ENCODE data around the gene FGFBP3.

The FGFBP3 gene

GRCh38 chr10:91909117-91909677, at the start of gene FGFBP3:
Gene FGFBP3 (minus strand): TSS chr10:91909486. CDS start chr10:91908969, 517 bp downstream.
- DNase-seq (ENCODE audit: low read depth): no peak
- H3K4me3 ChIP-seq (ENCODE audit: low read depth, low read length): peak within 1 kb of the TSS; percentile 76

DNA sequence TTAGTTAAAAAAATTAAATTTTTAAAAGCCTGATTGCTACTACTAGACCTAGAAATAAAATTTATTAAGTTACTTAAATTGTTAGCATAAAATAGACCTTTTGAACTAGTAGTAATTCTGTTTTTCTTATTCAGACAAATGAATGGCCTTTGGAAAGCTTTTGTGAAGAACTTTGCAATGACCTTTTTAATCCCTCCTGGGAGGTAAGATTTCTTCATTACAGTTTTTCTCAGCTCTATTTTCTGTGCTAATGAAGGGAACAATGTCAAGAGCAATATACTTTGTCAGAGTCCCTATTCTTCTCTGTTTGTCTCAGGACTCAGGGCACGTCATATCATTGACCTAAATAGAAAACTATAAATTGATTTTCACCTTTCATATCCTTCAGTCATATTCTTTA, 47.8 kb upstream of the FGFBP3 start:
- H3K4me3 ChIP-seq (ENCODE audit: low read depth, low read length): no peak overlapping the region
- no peak for DNase-seq (ENCODE audit: low read depth)

DNA sequence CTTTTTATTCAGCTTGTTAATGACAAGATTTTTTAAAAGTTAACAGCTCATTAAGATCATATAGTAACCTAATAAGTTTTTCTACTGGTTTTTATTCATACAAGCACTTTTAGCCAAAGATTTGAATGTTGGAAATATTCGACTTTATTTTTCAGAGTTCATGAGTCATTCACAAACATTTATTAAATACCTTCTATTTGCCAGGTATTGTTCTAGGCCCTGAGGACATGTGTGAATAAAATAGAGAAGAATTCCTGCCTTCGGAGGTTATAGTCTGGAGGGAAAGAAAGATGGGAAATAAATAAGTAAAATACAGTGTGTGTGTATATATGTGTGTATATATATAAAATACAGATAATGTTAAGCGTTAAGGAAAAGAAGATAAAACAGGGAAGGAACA, 45.8 kb upstream of the FGFBP3 start:
- H3K4me3 ChIP-seq (ENCODE audit: low read depth, low read length): no peak overlapping the region
- DNase-seq (ENCODE audit: low read depth): no peak

DNA sequence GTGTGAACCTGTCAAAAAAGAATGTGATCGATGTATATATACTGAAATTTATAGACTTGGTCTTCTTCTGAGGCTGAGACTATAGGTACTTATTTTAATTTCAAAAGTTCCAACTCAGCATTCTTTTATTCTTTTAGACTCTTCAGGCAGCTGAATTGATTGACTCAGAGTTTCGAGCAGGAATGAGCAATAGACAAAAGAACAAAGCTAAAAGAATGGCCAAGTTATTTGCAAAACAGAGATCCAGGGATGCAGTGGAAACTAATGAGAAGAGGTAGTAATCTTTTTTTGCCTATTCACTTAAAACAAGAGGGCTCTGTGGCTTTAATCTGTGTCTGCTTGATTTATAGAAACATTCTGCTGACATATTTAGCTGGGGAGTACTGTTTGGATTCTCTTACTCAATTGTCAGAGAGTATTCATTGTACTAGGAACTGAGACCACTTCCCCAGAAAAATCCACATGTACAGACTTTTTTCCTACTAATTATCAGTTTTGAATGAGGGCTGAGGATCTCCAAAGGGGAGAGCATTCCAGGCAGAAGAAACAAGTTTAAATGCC, 44.4 kb upstream of the FGFBP3 start:
- no peak overlapping the region for H3K4me3 ChIP-seq (ENCODE audit: low read depth, low read length)
- no peak for DNase-seq (ENCODE audit: low read depth)

DNA sequence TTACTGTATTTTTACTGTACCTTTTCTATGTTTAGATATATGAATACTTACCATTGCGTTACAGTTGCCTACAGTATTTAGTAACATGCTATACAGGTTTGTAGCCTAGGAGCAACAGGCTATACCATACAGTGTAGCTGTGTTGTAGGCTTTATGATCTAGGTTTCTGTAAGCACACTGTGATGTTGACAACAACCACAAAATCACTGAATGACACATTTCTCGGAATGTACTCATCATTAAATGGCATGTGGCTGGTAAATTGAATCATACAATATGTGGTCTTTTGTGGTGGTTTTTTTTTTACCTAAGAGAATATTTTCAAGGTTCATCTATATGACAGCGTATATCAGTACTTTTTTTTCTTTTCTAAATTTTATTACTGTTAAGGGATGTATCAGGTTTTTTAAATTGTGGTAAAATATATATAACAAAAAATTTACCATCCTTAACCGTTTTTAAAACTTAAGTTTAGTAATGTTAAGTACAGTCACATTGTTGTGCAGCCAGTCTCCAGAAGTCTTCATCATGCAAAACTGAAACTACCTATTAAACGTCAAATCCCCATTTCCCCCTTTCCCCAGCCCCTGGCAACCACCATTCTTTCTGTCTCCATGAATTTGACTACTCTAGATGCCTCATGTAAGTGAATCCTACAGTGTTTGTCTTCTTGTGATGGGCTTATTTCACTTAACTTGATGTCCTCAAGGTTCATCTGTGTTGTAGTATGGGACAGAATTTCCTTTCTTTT, 35.8 kb upstream of the FGFBP3 start:
- no peak overlapping the region for H3K4me3 ChIP-seq (ENCODE audit: low read depth, low read length)
- no peak for DNase-seq (ENCODE audit: low read depth)

GRCh38 chr10:91941426-91941825, 32.1 kb upstream of the FGFBP3 start:
- DNase-seq (ENCODE audit: low read depth): no peak

GRCh38 chr10:91939653-91940052, 30.4 kb upstream of the FGFBP3 start:
- DNase-seq (ENCODE audit: low read depth): no peak
- H3K4me3 ChIP-seq (ENCODE audit: low read depth, low read length): no peak overlapping the region

More at GRCh38 chr10:91941426-91941825, 32.1 kb upstream of the FGFBP3 start:
- no peak overlapping the region for H3K4me3 ChIP-seq (ENCODE audit: low read depth, low read length)

DNA sequence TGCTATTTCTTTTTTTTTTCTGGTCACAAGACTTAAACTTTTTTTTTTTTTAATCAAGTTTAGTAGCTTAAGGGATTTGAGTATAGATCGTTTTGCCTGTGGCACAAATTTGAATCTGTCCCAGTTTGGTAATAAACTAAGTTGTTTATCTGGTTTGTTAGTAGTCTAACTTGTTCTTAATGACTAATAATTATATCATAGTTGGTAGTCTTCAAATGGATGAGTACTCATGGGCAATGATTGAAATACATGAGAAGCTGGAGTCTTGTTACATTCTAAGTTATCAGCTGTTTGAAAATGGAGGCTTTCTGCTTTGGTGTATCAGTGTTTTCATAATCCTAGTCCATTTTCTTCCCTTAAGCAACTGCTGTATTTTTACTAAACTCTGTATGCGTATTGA, 26.6 kb upstream of the FGFBP3 start:
- no peak for DNase-seq (ENCODE audit: low read depth)
- H3K4me3 ChIP-seq (ENCODE audit: low read depth, low read length): no peak overlapping the region

DNA sequence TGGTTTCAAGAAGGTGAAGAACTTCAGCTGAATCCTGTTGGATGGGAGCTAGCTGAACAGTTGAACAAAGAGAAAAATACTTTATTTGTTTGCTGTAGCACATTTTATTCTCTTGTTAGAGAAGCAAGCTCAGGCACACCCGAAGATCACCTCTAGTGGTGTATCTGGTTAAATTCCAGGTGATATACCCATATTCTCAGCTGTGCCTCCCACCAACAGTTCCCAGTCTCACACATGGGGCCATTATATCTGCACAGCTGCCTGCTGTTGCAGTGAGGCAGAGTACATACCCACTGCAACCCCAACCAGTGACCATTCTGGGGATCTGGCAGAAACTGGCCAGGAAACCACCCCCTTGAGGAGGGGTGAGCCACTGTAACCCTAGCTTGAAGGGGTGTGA, 23.5 kb upstream of the FGFBP3 start:
- H3K4me3 ChIP-seq (ENCODE audit: low read depth, low read length): no peak overlapping the region
- DNase-seq (ENCODE audit: low read depth): no peak

- no peak overlapping the region for H3K4me3 ChIP-seq (ENCODE audit: low read depth, low read length)
- DNase-seq (ENCODE audit: low read depth): no peak
Observed at GRCh38 chr10:91931526-91932190, 22.4 kb upstream of the FGFBP3 start.

GRCh38 chr10:91930939-91931338, 21.7 kb upstream of the FGFBP3 start:
- no peak for DNase-seq (ENCODE audit: low read depth)

GRCh38 chr10:91925022-91925320, 15.7 kb upstream of the FGFBP3 start:
- peak overlapping the region; percentile 89 for H3K4me3 ChIP-seq (ENCODE audit: low read depth, low read length)
- no peak for DNase-seq (ENCODE audit: low read depth)

More at GRCh38 chr10:91930939-91931338, 21.7 kb upstream of the FGFBP3 start:
- H3K4me3 ChIP-seq (ENCODE audit: low read depth, low read length): no peak overlapping the region

DNA sequence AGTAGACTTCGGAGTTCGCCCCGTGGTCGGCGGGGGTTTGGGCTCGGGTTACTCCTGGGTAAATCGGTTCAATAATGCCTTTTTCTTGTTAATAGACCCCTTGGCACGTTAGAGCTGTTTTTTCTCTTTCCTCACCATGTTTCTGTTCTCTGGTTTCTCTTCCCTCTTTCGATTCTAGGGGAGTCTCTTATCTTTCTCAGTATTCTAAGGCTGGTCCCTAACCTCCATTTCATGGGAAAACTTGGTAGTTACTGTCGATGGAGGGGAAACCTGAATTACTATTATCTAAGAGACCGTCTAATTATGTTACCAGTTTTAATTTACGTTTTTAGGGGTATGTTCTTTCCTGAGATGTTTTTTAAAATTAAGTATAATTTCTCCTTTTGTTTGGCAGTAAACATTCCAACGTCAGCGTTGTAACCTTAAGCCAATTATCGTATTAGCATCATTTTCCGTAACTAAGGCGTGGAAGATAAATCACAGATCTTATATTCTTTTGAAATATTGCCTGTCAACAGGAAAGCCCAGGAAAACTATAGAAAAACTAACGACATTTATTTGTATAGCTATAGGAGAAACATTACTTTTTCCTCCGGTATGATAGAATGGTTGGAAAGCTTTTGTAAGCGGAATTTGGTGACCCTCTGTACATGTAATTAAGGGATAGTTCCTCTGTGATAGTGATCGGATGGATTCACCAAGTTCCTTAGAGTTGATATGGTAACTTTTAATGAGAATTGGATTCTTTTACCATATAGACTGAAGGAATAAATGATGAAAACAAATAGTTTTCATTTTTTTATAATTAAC, 15.1 kb upstream of the FGFBP3 start:
- H3K4me3 ChIP-seq (ENCODE audit: low read depth, low read length): peak overlapping the region; percentile 89
- no peak for DNase-seq (ENCODE audit: low read depth)

GRCh38 chr10:91923371-91924211, 14.3 kb upstream of the FGFBP3 start, which contains the start of gene BTAF1:
Gene BTAF1 (plus strand): TSS chr10:91923770. CDS start chr10:91924077, 307 bp downstream.
- peak within 1 kb of the TSS; percentile 89 for H3K4me3 ChIP-seq (ENCODE audit: low read depth, low read length)

DNA sequence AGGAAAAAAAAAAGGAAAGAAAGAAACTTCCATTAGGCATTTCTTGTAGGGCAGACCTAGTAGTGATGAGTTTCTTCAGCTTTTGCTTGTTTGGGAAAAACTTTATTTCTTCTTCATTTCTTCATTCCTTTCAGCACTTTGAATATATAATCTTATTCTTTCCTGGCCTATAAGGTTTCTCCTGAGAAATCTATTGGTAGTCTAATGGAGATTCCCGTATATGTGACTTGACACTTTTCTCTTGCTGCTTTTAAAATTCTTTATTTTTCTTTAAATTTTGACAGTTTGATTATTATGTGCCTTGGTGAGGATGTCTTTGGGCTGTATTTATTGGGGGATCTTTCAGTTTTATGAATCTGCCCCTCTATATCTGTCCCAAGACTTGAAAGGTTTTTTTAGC, 10.4 kb upstream of the FGFBP3 start:
- no peak for DNase-seq (ENCODE audit: low read depth)
- H3K4me3 ChIP-seq (ENCODE audit: low read depth, low read length): no peak overlapping the region

More at GRCh38 chr10:91923371-91924211, 14.3 kb upstream of the FGFBP3 start, which contains the start of gene BTAF1:
- DNase-seq (ENCODE audit: low read depth): peak; percentile 79

DNA sequence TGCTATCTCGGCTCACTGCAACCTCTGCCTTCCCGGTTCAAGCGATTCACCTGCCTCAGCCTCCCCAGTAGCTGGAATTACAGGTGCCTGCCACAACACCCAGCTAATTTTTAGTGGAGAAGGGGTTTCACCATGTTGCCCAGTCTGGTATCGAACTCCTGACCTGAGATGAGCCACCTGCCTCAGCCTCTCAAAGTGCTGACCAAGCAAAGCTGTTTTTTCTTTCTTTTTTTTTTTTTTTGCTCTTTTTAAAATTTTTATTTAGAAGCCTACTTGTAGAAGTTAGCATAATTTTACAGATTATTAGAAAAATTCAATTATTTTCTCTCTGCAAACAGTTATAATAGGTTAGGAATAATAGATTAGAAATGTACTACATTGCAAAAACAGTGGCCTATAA, 1.2 kb upstream of the FGFBP3 start:
- DNase-seq (ENCODE audit: low read depth): no peak
- H3K4me3 ChIP-seq (ENCODE audit: low read depth, low read length): no peak overlapping the region

- H3K4me3 ChIP-seq (ENCODE audit: low read depth, low read length): peak overlapping the region; percentile 76
- DNase-seq (ENCODE audit: low read depth): no peak
Observed at GRCh38 chr10:91908337-91909116, 759 bp downstream of the FGFBP3 start.

GRCh38 chr10:91907914-91908336, 1.4 kb downstream of the FGFBP3 start:
- no peak for DNase-seq (ENCODE audit: low read depth)
- H3K4me3 ChIP-seq (ENCODE audit: low read depth, low read length): peak overlapping the region; percentile 76

All from skeletal muscle cell (primary cell).